DOHH2 (cell line): ENCODE measurements around the gene DRICH1.

ENCODE experiments used
- EZH2phosphoT487 ChIP-seq: fragments of 200-600 bp; sonication (generic); IDR thresholded peaks from 2 replicates; pipeline ENCODE4 v1.6.1; 2017; ENCODE audit warnings: borderline replicate concordance, mild to moderate bottlenecking, antibody characterized with exemption, low read length, moderate library complexity, mixed read lengths
- TF ChIP-seq, protein P1 (sequence below): fragments of 200-600 bp; sonication (generic); IDR thresholded peaks from one replicate; pipeline ENCODE4 v1.5.1; 2014; ENCODE audit warnings: antibody characterized with exemption, mild to moderate bottlenecking, low read depth, low read length; ENCODE audit not compliant: poor library complexity, severe bottlenecking

DNA sequence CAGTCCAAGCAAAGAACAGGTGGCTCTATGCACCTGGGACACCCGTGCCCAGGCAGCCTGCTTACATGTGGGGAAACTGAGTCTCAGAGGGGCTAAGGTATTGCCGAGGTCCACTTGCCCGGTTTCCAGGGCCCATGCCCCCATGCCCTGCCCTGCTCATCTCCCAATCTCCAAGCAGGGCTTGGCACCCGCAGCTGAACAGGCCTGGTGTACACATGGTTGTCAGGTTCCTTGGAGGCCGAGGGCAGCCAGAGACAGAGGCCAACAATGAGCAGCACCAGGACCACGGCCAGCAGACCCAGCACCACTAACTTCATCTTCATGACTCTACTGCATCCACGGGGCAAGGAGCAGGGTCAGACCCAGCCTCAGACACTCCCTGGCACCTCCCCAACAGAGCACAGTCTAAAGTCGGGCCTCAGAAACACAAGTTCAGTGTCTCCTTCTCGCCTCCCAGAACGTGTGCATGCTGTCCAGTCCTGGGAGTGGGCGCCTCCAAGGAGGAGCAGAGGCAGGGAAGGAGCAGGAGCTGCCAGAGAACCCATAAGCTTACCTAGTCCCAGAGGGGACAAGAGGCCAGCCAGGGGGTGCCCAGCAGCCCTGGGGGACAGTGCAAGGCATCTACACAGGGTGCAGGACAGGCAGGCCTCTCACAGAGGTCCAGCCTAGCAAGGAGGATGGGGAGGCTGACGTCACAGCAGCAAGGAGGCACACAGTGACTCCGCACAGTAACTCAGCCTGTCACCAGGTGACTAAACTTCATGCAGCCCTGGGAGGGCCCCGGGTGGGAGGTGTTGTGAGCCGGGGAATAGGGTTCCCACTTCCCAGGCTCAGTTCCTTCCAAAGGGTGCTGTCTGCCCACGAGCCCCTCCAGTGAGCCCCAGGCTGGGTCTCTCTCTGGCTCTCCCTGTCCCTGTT, 38.5 kb upstream of the DRICH1 start:
- TF ChIP-seq, protein P1, sequence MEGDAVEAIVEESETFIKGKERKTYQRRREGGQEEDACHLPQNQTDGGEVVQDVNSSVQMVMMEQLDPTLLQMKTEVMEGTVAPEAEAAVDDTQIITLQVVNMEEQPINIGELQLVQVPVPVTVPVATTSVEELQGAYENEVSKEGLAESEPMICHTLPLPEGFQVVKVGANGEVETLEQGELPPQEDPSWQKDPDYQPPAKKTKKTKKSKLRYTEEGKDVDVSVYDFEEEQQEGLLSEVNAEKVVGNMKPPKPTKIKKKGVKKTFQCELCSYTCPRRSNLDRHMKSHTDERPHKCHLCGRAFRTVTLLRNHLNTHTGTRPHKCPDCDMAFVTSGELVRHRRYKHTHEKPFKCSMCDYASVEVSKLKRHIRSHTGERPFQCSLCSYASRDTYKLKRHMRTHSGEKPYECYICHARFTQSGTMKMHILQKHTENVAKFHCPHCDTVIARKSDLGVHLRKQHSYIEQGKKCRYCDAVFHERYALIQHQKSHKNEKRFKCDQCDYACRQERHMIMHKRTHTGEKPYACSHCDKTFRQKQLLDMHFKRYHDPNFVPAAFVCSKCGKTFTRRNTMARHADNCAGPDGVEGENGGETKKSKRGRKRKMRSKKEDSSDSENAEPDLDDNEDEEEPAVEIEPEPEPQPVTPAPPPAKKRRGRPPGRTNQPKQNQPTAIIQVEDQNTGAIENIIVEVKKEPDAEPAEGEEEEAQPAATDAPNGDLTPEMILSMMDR = no peak
- no peak for TF ChIP-seq EZH2phosphoT487
